ENCODE data around the gene CPNE7.

DNA sequence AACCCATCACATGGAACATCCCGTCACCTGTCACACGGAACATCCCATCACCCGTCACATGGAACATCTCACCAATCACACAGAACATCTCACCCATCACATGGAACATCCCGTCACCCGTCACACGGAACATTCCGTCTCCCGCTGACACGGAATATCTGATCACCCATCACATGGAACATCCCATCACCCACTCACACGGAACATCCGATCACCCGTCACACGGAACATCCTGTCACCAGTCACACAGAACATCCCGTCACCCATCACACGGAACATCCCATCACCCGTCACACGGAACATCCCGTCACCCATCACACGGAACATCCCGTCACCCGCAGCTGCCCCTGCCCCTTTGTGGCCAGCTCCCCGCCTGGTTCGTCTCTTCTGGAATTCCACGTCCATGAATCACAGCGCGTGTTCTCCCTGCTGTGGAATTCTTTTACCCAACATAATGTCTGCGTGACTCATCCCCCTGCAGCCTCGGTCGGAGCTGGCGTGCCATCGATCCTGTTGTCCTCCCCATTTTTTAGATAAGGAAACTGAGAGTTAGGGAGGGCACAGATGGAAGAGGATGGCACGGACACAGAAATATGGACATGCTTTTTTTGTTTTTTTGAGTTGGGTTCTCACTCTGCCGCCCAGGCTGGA, 5.6 kb downstream of the CPNE7 start:
- TF ChIP-seq, protein P1, sequence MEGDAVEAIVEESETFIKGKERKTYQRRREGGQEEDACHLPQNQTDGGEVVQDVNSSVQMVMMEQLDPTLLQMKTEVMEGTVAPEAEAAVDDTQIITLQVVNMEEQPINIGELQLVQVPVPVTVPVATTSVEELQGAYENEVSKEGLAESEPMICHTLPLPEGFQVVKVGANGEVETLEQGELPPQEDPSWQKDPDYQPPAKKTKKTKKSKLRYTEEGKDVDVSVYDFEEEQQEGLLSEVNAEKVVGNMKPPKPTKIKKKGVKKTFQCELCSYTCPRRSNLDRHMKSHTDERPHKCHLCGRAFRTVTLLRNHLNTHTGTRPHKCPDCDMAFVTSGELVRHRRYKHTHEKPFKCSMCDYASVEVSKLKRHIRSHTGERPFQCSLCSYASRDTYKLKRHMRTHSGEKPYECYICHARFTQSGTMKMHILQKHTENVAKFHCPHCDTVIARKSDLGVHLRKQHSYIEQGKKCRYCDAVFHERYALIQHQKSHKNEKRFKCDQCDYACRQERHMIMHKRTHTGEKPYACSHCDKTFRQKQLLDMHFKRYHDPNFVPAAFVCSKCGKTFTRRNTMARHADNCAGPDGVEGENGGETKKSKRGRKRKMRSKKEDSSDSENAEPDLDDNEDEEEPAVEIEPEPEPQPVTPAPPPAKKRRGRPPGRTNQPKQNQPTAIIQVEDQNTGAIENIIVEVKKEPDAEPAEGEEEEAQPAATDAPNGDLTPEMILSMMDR (conservative IDR thresholded peaks at IDR 0.05; ENCODE audit: low read depth, low read length): no peak
- no peak for TF ChIP-seq EZH2 (IDR thresholded peaks at IDR 0.05; ENCODE audit: borderline replicate concordance, low read depth, low read length, poor library complexity, severe bottlenecking)
